Measurements from ENCODE around the gene RGSL1. TPM values are rescaled to one million over a fixed set of nuclear protein-coding genes. Genes with fewer than 3 reads are reported as not detected.

The RGSL1 gene
- total and polyA plus RNA-seq, 9 of the 15 experiments (the other 6 are each of a cell fraction or from before 2014, with no cell fraction given) = 0.03 TPM; not detected in 8

DNA sequence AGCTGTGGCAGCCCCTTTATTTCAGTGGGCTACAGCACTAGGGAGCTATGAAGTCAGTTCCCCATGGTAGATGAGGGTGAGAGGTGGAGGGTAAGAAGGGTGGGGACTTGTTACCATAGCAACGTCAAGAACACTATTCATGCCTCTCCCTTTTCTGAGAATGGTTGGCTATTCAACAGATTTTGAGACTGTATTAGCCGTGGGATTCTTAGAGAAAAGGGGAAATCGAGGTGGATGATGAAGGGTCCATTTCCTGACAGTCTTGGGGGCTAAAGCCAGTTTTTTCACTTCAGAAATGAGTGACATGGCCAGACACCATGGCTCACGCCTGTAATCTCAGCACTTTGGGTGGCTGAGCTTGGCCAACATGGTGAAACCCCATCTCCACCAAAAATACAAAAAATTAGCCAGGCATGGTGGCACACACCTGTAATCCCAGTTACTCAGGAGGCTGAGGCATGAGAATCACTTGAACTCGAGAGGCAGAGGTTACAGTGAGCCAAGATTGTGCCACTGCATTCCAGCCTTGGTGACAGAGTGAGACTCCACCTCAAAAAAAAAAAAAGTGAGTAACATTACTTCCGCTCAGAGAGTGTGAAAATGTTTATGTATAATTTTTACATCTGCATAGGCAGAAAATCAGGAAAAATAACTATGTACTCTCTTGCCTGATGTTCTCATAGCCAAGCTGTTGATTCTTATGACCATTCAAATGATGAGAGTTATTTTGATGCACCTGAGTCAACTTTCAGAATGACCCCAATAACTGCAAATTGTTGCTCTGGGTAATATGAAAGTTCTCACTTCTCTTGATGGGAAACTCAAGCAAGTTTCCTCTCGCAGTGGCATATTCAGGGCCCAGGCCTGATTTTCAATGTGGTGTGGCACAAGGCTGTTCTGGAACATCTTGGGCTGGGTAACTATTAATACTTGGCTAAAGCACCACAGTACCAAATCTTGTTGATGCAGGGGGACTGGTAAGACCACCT lies 23.2 kb upstream of the RGSL1 start:
- ATAC-seq (no peak), FAIRE-seq (no peak), DNase-seq (ENCODE audit: extremely low read depth in 1 of 4, low spot score in 3 of 4) (no peak)
- peaks cover 7 to 10% of the 10 kb centered on the region in 2 experiments; a peak in 3 of 5 replicates for H3K27me3 ChIP-seq (ENCODE audit: control insufficient read depth in 2 of 2, insufficient read depth in 2 of 2, low read length in 2 of 2)
- BruUV-seq (replicated peaks) = no TSS peak
- no peak overlapping the region for H3K9ac ChIP-seq (ENCODE audit: insufficient read depth in 1 of 2, low read depth in 2 of 2, low read length in 2 of 2)
- 2% methylated on average over 7 of the region's 7 CpGs for WGBS (ENCODE audit: insufficient coverage, low coverage, missing lambda C conversion rate)
- intact Hi-C loops (cut with micrococcal nuclease) = no loop called here
- ChIA-PET CTCF (ENCODE audit: low intra/inter-chr PET ratio) (no interaction called here), POLR2A (interaction anchor here (0.5 to 0.8 kb wide), 2 partner anchors 20 to 992 kb away, joined by 3 to 4 read pairs; no protein-coding TSS in a partner anchor)
- H4K20me1 ChIP-seq (replicated peaks; ENCODE audit: control insufficient read depth, insufficient read depth, low read length) = no peaks in the 10 kb centered on the region
- no peaks in the 10 kb centered on the region for H3K79me2 ChIP-seq (ENCODE audit: control insufficient read depth, insufficient read depth, low read length)
- H3K9me1 ChIP-seq (ENCODE audit: control insufficient read depth, insufficient read depth, low read length) = no peaks in the 10 kb centered on the region
- no peaks in the 10 kb centered on the region for H3K9me3 ChIP-seq (replicated peaks; ENCODE audit: control insufficient read depth, insufficient read depth, low read depth, low read length)
- peaks cover 5 to 9% of the 10 kb centered on the region in 2 experiments; a peak in 4 of 5 replicates for H3K4me1 ChIP-seq (replicated peaks in 1 of 2; ENCODE audit: control insufficient read depth in 2 of 2, insufficient read depth in 2 of 2, low read length in 2 of 2)
- in situ Hi-C loops (cut with MboI) = no loop called here
- H2AFZ ChIP-seq (ENCODE audit: low read depth, low read length) = no peak overlapping the region
- H3K36me3 ChIP-seq (ENCODE audit: control insufficient read depth, insufficient read depth, low read length) = no peaks in the 10 kb centered on the region
- peak; percentile 89 for TF ChIP-seq RFX1 (IDR thresholded peaks at IDR 0.05)
- TF ChIP-seq, protein P1, sequence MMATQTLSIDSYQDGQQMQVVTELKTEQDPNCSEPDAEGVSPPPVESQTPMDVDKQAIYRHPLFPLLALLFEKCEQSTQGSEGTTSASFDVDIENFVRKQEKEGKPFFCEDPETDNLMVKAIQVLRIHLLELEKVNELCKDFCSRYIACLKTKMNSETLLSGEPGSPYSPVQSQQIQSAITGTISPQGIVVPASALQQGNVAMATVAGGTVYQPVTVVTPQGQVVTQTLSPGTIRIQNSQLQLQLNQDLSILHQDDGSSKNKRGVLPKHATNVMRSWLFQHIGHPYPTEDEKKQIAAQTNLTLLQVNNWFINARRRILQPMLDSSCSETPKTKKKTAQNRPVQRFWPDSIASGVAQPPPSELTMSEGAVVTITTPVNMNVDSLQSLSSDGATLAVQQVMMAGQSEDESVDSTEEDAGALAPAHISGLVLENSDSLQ (IDR thresholded peaks at IDR 0.05) = peak; percentile 15; the same call in 1 of the 2 replicates
- no peak for TF ChIP-seq HDAC8 (tag; IDR thresholded peaks at IDR 0.05)
- no peak overlapping the region for H3K27ac ChIP-seq (ENCODE audit: extremely low read depth, low read depth, low read length)
- H3K4me2 ChIP-seq (ENCODE audit: insufficient read depth, low read length) = no peak overlapping the region
- no peak overlapping the region for H3K4me3 ChIP-seq
